Right hindlimb (tissue), 1 donor: ENCODE measurements around the gene TRPC4AP.
"Not testable (repeated sequence)": the region's sequence is repeated elsewhere in the genome, so short reads cannot be mapped to it uniquely, and the experiment has no call there.

Experiments
- DNase-seq: peaks from one replicate; pipeline ENCODE4 v3.0.0-alpha.2; 2018

TRPC4AP gene, protein sequence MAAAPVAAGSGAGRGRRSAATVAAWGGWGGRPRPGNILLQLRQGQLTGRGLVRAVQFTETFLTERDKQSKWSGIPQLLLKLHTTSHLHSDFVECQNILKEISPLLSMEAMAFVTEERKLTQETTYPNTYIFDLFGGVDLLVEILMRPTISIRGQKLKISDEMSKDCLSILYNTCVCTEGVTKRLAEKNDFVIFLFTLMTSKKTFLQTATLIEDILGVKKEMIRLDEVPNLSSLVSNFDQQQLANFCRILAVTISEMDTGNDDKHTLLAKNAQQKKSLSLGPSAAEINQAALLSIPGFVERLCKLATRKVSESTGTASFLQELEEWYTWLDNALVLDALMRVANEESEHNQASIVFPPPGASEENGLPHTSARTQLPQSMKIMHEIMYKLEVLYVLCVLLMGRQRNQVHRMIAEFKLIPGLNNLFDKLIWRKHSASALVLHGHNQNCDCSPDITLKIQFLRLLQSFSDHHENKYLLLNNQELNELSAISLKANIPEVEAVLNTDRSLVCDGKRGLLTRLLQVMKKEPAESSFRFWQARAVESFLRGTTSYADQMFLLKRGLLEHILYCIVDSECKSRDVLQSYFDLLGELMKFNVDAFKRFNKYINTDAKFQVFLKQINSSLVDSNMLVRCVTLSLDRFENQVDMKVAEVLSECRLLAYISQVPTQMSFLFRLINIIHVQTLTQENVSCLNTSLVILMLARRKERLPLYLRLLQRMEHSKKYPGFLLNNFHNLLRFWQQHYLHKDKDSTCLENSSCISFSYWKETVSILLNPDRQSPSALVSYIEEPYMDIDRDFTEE

DNA sequence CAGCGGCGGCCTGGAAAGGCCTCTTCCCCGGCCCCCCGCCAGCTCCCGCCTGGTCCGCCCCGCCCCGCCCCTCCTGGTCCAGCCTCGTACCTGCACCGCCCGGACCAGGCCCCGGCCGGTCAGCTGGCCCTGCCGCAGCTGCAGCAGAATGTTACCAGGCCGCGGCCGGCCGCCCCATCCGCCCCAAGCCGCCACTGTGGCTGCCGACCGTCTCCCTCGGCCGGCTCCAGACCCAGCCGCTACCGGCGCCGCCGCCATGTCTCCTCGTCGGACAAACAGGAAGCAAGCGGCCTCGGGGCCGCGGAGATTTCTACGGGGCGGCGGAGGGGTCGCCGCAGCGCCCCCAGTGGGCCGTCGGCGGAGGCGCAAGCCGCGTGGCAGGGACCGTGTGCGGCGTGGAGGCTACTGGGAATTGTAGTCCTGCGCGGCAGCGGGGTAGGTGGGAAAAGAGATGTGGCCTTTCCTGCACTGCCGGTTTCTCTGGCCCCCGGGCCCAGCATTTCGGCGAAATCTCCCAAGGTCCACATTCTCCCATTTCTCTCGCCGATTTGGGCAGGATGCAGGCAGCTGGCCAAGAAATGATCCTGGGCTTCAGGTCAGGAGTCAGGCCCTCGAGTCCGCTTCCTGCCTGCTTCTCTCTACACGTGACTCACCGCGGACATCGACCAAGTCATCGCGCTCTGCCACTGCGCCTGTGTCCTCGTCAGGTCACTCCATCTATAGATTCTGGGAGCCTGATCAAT, at the start of gene TRPC4AP:
TRPC4AP (minus strand) TSS at position 284 of the 743 bp plus-strand sequence; CDS start at position 258, 26 bp downstream.
- DNase-seq = peak; percentile 94

DNA sequence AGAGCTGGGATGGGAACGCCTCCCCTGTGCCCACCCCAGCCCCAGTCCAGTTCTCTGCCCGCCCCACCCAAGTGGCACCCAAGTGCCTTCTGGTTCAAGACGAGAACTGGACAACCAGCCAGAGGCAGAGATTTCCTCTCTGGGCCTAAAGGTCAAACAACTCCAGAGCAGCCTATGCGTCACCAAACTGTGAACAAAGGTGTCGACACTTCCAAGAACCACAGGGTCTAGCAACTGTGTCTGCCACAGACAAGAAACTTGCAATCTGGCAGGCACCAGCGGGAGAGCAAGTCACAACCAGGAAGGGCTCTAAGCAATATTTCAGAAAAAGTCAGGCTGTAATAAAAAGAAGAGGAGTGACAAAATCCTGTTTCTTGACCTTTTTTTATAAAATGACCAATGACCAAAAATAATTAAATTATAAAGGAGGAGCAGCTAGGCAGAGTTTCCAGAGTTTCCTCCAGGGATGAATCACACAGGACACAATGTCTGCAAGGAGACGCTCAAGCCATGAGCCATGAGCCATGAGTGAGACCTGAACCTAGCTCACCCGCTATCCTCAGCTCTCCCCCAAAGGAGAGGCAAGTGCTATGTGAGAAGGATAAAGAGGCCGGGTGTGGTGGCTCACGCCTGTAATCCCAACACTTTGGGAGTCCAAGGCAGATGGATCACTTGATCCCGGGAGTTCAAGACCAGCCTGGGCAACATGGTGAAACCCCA, 43.4 kb upstream of the TRPC4AP start:
- no peak for DNase-seq

DNA sequence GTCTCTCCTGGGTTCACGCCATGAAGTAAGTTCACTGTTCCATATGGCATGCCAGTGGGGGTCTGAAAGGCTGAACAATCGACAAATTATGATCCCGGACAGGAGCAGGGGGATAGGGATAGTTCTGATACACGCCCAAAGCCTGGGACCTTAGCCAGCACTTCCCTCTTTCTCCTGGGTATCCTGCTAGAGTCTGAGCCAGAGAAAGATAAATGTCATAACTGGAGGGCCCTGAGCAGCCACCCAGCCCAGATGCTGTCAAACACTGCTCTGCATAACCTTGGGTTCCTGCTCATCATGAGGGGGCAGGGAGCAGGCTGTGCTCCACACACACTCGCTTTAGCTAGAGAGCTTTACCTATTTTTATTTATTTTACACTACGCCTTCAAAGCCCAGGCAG, 42.3 kb upstream of the TRPC4AP start:
- peak; percentile 41 for DNase-seq

DNA sequence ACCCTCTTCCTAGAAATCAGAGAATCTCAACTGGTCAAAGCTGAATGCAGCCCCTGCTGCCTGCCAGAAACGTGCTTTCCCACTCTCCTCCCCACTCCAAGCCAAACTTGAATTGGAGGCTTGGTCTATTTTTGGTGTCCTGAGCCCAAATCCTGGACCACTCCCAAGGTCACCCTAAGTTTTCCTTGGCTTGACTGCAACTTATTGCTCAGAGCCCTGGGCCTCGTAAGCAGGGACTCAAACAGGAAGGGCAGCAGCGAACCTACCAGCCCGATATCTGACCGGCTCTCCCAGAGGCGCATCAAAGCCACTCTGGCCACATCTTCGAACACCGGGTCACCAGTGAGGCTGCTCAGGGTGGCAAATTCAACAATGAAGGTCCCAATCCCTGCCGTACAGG, 41.9 kb upstream of the TRPC4AP start:
- DNase-seq = peak; percentile 41

DNA sequence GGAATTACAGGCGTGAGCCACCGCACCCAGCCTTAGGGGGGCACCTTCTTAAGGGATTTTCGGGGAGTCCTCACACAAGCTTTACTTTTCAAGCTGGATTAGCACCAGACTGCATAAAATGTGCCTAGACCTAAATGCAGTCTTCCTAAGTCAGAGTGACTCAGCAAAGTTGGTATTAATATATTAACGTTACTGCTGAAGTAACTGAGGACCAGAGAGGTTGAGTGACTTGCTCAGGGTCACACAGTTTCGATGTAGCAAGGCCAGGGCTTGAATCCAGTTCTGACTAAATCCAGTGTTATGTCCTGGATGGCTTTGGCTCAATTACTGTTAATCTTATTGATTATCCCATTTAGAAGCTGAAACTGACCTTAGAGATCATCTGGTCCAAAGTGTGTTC, 41.1 kb upstream of the TRPC4AP start:
- DNase-seq = no peak

DNA sequence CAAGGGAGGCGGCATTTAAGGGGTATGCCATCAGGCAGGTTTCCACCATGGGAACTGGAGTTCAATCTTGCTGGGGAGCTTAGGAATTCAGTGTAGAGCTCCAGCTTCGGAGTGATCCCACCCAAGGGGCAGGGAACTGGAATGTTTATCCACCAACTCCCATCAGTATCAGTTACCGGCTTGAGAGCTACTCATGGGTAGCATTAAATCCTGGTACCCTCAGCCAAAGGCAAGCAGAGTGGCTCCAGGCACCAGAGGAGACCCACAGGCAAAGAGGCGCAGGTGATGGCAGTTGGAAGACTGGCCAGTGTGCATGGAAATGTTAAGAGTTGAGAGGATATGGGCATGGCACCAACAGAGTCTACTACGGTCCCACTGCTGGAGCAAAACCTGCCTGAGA, 40.4 kb upstream of the TRPC4AP start:
- no peak for DNase-seq

DNA sequence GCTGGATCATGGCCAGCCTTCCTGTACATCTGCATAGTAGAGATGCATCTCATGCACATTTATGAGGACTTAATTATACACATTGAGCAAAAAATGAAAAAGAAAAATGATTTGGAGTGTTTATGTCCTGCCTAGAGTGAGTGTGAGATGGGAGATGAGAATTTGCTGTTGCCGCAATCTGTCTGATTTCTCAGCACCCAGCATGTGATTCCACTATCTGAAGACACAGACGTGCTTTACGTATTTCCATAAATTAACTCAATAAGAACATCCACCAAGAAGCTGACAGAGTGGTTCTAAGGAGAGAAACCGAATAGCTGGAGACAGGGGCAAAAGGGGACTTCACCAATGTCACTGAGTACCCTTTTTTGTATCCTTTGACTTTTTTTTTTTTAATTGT, 39.3 kb upstream of the TRPC4AP start:
- no peak for DNase-seq

DNA sequence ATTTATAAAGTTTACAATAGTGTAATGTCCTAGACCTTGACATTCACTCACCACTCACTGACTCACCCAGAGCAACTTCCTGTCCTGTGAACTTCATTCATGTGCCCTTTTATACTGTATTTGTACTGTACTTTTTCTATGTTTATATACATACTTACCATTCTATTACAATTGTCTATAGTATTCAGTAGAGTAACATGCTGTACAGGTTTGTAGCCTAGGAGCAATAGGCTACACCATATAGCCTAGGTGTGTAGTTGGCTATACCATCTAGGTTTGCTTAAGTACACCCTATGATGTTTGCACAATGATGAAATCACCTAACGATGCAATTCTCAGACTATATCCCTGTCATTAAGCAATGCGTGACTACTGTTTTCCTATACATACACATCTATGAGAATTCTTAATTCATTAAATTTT, 37.1 kb upstream of the TRPC4AP start:
- no peak for DNase-seq

DNA sequence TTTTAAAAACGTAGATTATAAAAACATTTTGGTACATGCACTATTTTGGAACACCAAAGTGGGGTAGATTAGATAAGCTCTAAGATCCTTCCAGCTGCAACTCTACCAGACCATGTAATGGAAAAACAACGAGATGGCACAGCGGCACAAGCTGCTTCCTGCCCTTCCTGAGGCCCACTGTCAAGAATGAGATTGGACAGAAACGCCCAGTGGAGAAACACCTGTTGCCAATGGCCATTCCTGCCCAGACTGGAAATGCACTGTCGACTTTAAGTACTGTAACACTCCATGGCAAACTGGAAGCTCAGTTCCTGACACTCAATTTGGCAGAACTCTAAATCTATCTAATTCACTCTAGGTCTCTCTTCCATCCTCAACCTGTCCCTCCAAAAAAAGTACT, 33.1 kb upstream of the TRPC4AP start:
- no peak for DNase-seq

DNA sequence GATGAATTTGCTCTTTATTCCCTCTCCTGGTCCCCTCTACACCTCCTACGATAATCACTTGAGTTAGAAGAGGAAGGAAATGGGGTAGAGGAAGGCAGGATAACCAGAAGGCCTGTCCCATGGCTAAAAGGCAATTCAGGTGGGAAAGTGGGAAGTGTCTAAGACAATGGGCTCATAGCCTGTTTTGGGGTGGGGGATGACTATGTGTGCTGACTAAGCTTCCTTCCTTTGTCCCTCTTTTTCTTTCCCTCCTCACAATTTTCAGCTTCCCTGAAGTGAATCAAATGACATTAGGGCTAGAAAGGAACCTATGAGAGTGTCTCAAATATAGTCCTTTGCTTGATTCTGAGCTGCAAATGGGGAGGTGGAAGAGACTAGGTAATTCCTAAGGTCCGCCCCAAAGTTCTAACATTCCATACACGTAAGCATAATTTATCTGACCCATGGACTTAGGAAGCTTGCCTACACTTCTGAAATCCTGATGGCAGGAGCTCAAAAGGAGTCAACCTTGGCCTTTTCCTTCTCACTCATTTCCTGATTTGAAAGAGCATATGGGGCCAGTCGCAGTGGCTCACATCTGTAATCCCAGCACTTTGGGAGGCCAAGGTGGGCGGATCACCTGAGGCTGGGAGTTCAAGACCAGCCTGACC, 30.3 kb upstream of the TRPC4AP start:
- DNase-seq = no peak

DNA sequence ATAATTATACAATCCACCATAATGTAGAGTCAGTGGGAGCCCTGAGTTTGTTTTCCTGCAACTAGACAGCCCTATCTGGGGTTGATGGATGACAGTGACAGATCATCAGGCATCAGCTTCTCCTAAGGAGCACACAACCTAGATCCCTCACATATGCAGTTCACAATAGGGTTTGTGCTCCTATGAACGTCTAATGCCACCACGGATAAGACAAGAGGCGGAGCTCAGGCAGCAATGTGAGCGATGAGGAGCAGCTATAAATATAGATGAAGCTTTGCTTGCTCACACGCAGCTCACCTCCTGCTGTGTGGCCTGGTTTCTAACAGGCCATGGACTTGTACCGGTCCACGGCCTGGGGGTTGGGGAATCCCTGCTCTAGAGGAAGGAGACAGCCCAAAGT, 28.6 kb upstream of the TRPC4AP start:
- no peak for DNase-seq

DNA sequence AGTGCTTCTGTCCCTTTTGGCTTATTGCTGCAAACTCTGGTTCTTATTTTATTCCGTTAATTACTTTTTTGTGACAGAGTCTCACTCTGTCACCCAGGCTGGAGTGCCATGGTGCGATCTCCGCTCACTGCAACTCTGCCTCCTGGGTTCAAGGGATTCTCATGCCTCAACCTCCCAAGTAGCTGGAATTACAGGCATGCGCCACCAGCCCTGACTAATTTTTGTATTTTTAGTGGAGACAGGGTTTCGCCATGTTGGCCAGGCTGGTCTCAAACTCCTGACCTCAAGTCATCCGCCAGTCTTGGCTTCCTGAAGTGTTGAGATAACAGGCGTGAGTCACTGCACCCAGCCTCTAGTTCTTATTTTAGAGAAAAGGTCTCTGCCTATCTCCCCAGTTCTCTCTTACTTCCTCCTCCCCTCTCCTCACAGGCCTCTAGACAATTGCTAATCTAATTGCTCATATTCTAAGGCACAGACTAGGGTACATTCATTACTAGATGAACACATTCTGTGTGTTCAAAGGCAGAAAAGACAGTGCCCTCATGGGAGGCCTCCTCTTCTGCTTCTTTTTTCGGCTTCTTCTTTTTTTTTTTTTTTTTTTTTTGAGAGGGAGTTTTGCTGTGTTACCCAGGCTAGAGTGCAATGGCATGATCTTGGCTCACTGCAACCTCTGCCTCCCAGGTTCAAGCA, 27.6 kb upstream of the TRPC4AP start:
- DNase-seq = no peak

DNA sequence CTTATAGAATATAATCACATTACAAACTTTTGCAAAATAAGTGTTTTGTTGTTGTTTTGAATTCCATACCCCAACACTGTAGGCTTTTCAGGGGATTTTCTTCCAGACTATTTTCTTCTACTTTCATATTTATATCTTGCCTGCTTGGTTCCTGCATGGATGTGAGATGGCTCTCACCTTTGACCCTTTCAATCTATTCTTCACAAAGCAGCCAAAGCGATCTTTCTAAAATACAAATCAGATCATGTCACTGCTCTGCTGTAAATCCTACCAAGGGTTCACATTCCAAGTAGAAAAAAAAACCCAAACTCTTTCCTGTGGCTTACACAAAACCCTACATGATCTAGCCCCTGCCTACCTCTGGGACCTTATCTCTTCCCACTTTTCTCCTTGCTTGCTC, 25.0 kb upstream of the TRPC4AP start:
- DNase-seq = no peak

DNA sequence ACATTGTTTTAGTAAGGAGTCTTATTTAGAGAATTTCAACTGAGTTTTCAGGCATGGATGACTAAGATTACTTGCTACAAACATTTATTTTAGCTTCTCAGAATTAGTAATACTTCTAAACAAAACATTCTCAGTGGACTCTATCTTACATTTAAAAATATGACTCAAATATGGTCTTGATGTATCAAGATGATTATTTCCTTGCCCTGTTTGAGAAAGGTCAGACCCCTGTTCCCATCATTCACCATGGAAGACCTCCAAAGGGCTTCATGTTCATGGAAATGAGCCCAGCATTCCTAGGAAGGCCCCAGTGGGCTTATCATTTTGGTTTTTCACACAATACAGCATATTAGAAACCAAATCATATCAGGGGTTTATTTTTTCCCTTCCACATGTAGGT, 24.6 kb upstream of the TRPC4AP start:
- peak; percentile 33 for DNase-seq

DNA sequence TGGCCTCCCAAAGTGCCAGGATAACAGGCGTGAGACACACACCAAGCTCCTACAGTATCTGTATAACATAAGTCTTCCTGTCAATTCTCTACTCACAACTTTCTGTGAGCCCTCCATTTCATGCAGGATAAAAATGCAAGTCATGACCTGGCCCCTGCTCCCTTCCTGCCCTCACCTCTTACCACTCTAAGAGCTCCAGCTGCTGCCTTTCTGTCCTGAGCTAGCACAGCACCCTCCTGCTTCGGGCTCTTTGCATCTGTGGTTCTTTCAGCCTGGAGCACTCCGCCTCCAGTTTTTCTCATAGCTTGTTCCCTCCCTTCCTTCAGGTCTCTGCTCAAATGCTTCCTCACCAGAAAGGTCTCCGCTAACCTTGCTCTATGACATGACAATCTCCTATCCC, 23.7 kb upstream of the TRPC4AP start:
- DNase-seq = no peak

DNA sequence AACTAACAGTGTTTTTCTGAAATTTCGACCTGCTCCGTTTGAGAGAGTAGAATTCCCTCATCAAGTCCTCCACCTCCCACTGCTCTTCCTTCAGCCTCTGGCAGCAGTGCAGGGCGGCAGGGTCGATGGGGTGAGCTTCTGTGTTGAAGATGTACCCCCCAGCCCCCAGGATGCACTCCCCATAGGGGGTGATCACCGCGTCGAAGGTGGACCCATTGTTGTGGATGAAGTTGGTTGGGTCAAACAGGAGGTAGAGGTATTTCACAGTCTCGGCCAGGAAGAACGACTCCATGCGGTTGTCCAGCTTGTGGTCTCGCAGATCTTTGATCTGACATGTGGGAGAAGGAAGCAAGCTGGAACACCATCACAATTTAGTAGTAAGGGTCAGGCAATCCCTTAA, 23.0 kb upstream of the TRPC4AP start:
- no peak for DNase-seq

DNA sequence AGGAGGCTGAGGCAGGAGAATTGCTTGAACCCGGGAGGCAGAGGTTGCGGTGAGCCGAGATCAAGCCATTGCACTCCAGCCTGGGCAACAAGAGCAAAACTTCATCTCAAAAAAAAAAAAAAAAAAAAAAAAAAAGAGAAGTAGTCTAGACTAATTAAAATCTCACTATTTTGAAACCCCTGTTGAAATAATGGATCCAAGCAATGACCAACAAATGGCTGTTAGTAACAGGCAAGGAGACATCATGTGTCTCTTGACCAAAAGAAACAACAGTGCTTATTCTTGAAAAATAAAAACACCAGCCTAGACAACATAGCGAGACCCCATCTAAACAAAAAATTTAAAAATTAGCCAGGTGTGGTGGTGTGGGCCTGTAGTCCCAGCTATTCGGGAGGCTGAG, 19.7 kb upstream of the TRPC4AP start:
- not testable (repeated sequence) for DNase-seq

DNA sequence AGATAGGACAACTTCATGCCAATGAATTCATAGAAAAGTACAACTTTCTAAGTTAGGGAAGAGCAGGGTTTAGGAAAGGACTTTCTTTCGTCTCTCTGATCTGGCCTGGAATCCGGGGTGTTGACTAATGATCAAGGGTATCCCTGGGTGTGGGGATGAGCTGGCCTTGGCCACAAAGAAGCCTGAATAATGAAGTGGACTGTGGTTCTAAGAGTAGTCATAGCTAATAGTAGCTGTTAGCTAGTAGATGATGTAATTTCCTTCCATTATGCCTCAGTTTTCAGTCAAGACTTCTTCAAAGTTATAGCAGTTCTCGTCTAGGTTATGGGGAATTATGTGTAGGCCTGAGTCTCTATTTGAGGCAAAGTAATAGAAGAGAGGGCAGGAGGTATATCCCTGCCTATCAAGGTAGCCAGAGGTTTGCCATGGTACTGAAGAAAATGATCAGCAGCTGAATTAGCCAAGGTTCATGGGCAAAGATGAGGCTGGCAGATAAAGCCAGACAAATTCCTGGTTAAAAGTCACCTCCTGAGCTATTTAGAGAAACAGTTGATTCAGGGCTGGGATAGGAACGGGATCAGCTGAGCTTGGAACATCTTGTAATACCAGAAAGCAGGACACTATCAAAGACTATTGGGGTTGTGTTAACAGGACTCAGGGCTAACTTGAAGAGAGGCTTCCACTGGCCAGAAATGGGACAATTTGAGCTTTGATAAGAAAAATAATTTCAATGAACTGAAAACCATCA, 18.7 kb upstream of the TRPC4AP start:
- no peak for DNase-seq

DNA sequence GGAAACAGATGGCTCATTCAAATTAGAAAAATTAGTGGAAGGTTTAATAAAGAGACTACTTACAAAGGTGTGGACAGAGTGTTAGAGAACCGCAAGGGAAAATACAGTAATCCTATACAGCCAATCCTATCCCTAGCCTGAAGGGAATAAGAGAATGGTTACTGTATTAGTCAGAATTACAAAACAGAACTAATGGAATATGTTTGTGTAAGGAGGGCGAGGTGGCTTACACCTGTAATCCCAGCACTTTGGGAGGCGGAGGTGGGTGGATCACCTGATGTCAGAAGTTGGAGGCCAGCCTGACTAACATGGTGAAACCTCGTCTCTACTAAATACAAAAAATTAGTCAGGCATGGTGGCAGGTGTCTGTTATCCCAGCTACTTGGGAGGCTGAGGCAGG, 16.3 kb upstream of the TRPC4AP start:
- no peak for DNase-seq

DNA sequence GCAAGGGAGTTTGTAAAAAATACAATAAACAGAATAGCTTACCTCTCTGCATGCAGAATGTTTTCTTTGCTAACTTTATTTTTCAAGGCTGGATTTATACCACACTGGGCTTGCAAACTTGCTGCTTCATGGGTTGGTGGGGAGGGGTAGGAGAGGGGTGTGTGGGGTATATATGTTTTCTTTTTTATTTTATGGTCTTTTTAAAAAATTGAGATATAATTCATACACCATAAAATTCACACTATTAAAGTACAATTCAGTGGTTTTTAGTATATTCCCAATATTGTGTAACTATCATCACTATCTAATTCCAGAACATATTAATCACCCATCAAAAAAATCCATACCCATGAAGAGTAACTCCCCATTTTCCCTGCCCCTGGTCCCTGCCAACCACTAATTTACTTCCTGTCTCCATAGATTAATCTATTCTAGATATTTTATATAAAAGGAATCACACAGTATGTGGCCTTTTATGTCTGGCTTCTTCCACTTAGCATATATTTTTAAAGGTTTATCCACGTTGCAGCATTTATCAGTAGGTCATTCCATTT, 14.3 kb upstream of the TRPC4AP start:
- no peak for DNase-seq
